ENCODE data around the gene TCEA2.

TCEA2 gene

GRCh38 chr20:64055396-64055892 is 7.6 kb upstream of the TCEA2 start:
- Histone ChIP-seq H3K27ac (no peak overlapping the region), H3K27me3 (replicated peaks) (no peaks in the 10 kb centered on the region), H3K4me3 (ENCODE audit: low read depth, low read length) (no peak overlapping the region), H3K36me3 (replicated peaks) (no peaks in the 10 kb centered on the region)
- no peak for DNase-seq
- TF ChIP-seq CTCF (IDR thresholded peaks at IDR 0.05; ENCODE audit: low read depth, low read length, missing control alignments): no peak
- in situ Hi-C loops (cut with HindIII; ENCODE audit: low pct_ligation_motif_present, low sequenced_read_pairs): no loop called here

- H3K36me3 ChIP-seq (replicated peaks): no peaks in the 10 kb centered on the region
- no peak overlapping the region for H3K27ac ChIP-seq
- no peak overlapping the region for H3K4me3 ChIP-seq (ENCODE audit: low read depth, low read length)
- no peak for TF ChIP-seq CTCF (IDR thresholded peaks at IDR 0.05; ENCODE audit: low read depth, low read length, missing control alignments)
- peak; percentile 17 for DNase-seq
- in situ Hi-C loops (cut with HindIII; ENCODE audit: low pct_ligation_motif_present, low sequenced_read_pairs): no loop called here
- no peaks in the 10 kb centered on the region for H3K27me3 ChIP-seq (replicated peaks)
Measured at GRCh38 chr20:64055893-64056638, 6.9 kb upstream of the TCEA2 start.

- Histone ChIP-seq H3K4me3 (ENCODE audit: low read depth, low read length) (no peak overlapping the region), H3K27me3 (replicated peaks) (no peaks in the 10 kb centered on the region), H3K27ac (no peak overlapping the region), H3K36me3 (replicated peaks) (no peaks in the 10 kb centered on the region)
- DNase-seq: no peak
- TF ChIP-seq CTCF (IDR thresholded peaks at IDR 0.05; ENCODE audit: low read depth, low read length, missing control alignments): no peak
- in situ Hi-C loops (cut with HindIII; ENCODE audit: low pct_ligation_motif_present, low sequenced_read_pairs): no loop called here
Measured at GRCh38 chr20:64056639-64056888, 6.4 kb upstream of the TCEA2 start.

- TF ChIP-seq CTCF (IDR thresholded peaks at IDR 0.05; ENCODE audit: low read depth, low read length, missing control alignments): no peak
- Histone ChIP-seq H3K27ac (no peak overlapping the region), H3K27me3 (replicated peaks) (no peaks in the 10 kb centered on the region), H3K36me3 (replicated peaks) (no peaks in the 10 kb centered on the region), H3K4me3 (ENCODE audit: low read depth, low read length) (no peak overlapping the region)
- DNase-seq: no peak
- in situ Hi-C loops (cut with HindIII; ENCODE audit: low pct_ligation_motif_present, low sequenced_read_pairs): no loop called here
Measured at GRCh38 chr20:64056889-64057627, 5.9 kb upstream of the TCEA2 start.

- no peaks in the 10 kb centered on the region for H3K36me3 ChIP-seq (replicated peaks)
- H3K4me3 ChIP-seq (ENCODE audit: low read depth, low read length): no peak overlapping the region
- H3K27me3 ChIP-seq (replicated peaks): no peaks in the 10 kb centered on the region
- DNase-seq: peak; percentile 40
- in situ Hi-C loops (cut with HindIII; ENCODE audit: low pct_ligation_motif_present, low sequenced_read_pairs): no loop called here
- TF ChIP-seq CTCF (IDR thresholded peaks at IDR 0.05; ENCODE audit: low read depth, low read length, missing control alignments): peak; percentile 94
- no peak overlapping the region for H3K27ac ChIP-seq
Measured at GRCh38 chr20:64057628-64058498, 5.1 kb upstream of the TCEA2 start.

Data from brain microvascular endothelial cell (primary cell).